Keratinocyte (primary cell): ENCODE results near the gene SCFD2.

Experiments
- CTCF ChIP-seq, 3 experiments: IDR thresholded peaks in 1 of 3; conservative IDR thresholded peaks in 1 of 3; optimal IDR thresholded peaks in 1 of 3; 2 replicates in 2 of 3; 3 replicates in 1 of 3; pipeline versions ENCODE3 to v1.5.1; 2011; ENCODE audit warnings: low read length in 3 of 3, mild to moderate bottlenecking in 3 of 3, moderate library complexity in 2 of 3, control low read depth in 1 of 3, inconsistent platforms in 1 of 3; ENCODE audit not compliant: insufficient read depth in 2 of 3; ENCODE audit errors: extremely low read depth in 1 of 3
- EZH2 ChIP-seq: IDR thresholded peaks from one replicate; pipeline ENCODE4 v1.6.1; 2012; ENCODE audit warnings: inconsistent platforms, mild to moderate bottlenecking, low read length, moderate library complexity

- no peak for TF ChIP-seq CTCF (optimal IDR thresholded peaks at IDR 0.05 in 1 of 3, IDR thresholded peaks at IDR 0.05 in 1 of 3, conservative IDR thresholded peaks at IDR 0.05 in 1 of 3; ENCODE audit: extremely low read depth in 1 of 3, insufficient read depth in 2 of 3, low read length in 3 of 3)
- TF ChIP-seq EZH2, result no peak
Measured at GRCh38 chr4:52952540-52952939, 413.3 kb downstream of the SCFD2 start.
